ENCODE measurements around the gene TK1. TPM values are rescaled to one million over a fixed set of nuclear protein-coding genes. Genes with fewer than 3 reads are reported as not detected.

Gene TK1
- total RNA-seq, 1 donor from 2014 or later = 16.2 TPM

GRCh38 chr17:78184351-78184750 lies 2.5 kb downstream of the TK1 start:
- Mint-ChIP-seq H3K4me3 (ENCODE audit: unreplicated experiment) (no peak overlapping the region), H3K27me3 (ENCODE audit: unreplicated experiment) (no peaks in the 10 kb centered on the region), H3K4me1 (ENCODE audit: unreplicated experiment) (peaks cover 33% of the 10 kb centered on the region), H3K27ac (ENCODE audit: unreplicated experiment) (no peak overlapping the region), H3K9me3 (ENCODE audit: unreplicated experiment) (no peaks in the 10 kb centered on the region), H3K36me3 (ENCODE audit: unreplicated experiment) (no peaks in the 10 kb centered on the region)
- TF ChIP-seq, protein P1, sequence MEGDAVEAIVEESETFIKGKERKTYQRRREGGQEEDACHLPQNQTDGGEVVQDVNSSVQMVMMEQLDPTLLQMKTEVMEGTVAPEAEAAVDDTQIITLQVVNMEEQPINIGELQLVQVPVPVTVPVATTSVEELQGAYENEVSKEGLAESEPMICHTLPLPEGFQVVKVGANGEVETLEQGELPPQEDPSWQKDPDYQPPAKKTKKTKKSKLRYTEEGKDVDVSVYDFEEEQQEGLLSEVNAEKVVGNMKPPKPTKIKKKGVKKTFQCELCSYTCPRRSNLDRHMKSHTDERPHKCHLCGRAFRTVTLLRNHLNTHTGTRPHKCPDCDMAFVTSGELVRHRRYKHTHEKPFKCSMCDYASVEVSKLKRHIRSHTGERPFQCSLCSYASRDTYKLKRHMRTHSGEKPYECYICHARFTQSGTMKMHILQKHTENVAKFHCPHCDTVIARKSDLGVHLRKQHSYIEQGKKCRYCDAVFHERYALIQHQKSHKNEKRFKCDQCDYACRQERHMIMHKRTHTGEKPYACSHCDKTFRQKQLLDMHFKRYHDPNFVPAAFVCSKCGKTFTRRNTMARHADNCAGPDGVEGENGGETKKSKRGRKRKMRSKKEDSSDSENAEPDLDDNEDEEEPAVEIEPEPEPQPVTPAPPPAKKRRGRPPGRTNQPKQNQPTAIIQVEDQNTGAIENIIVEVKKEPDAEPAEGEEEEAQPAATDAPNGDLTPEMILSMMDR (IDR thresholded peaks at IDR 0.05) = no peak
- no peak for DNase-seq (ENCODE audit: extremely low spot score, unreplicated experiment)

DNA sequence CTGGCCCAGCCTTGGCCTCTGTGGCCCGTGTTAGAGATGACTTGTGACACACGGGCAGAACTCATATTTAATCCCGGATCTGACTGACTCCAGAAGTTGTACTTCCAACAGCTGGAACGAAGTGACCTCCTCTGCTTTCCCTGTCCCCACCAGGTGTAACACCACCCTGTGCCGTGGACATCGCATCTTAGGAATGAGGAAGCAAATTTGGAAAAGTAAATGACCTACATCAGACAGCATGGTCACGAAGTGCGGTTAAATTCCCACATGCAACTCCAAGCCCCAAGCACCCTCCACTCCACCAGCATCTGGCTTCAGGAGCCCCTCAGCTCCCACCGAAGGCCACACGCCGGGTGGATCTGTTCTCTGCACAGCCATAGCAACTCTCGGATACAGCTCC lies 2.9 kb downstream of the TK1 start:
- Mint-ChIP-seq H3K9me3 (ENCODE audit: unreplicated experiment) (no peaks in the 10 kb centered on the region), H3K36me3 (ENCODE audit: unreplicated experiment) (no peaks in the 10 kb centered on the region), H3K27ac (ENCODE audit: unreplicated experiment) (no peak overlapping the region), H3K4me1 (ENCODE audit: unreplicated experiment) (peaks cover 36% of the 10 kb centered on the region), H3K27me3 (ENCODE audit: unreplicated experiment) (no peaks in the 10 kb centered on the region), H3K4me3 (ENCODE audit: unreplicated experiment) (no peak overlapping the region)
- TF ChIP-seq, protein P1 (IDR thresholded peaks at IDR 0.05) = no peak
- no peak for DNase-seq (ENCODE audit: extremely low spot score, unreplicated experiment)

GRCh38 chr17:78182504-78182903 lies 4.3 kb downstream of the TK1 start:
- no peaks in the 10 kb centered on the region for H3K27me3 Mint-ChIP-seq (ENCODE audit: unreplicated experiment)

DNA sequence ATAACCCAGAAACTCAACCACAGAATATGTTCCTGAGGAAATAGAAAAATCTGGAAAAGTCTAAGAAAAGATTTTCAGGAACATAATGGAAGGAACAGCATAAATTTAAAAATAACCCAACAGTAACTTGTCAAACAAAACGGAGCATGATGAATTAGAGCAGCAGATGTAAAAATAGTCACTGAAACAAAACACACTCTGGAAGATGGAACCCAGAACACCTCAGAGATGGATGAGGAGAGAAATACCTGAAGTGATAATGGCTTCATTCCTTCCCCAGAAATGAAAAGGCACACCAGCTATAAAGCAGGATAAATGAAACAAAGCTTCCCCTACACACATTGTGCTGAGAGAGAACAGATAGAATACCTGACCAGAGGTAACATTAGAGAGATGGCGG lies 6.3 kb downstream of the TK1 start:
- no peaks in the 10 kb centered on the region for H3K27me3 Mint-ChIP-seq (ENCODE audit: unreplicated experiment)
- H3K9me3 Mint-ChIP-seq (ENCODE audit: unreplicated experiment) = no peaks in the 10 kb centered on the region
- no peak for DNase-seq (ENCODE audit: extremely low spot score, unreplicated experiment)
- no peaks in the 10 kb centered on the region for H3K36me3 Mint-ChIP-seq (ENCODE audit: unreplicated experiment)
- H3K4me3 Mint-ChIP-seq (ENCODE audit: unreplicated experiment) = no peak overlapping the region
- no peak overlapping the region for H3K27ac Mint-ChIP-seq (ENCODE audit: unreplicated experiment)
- peaks cover 27% of the 10 kb centered on the region for H3K4me1 Mint-ChIP-seq (ENCODE audit: unreplicated experiment)
- TF ChIP-seq, protein P1 (IDR thresholded peaks at IDR 0.05) = no peak

More at GRCh38 chr17:78182504-78182903, 4.3 kb downstream of the TK1 start:
- DNase-seq (ENCODE audit: extremely low spot score, unreplicated experiment) = no peak
- H3K9me3 Mint-ChIP-seq (ENCODE audit: unreplicated experiment) = no peaks in the 10 kb centered on the region
- peaks cover 32% of the 10 kb centered on the region for H3K4me1 Mint-ChIP-seq (ENCODE audit: unreplicated experiment)
- TF ChIP-seq, protein P1 (IDR thresholded peaks at IDR 0.05) = no peak
- no peak overlapping the region for H3K27ac Mint-ChIP-seq (ENCODE audit: unreplicated experiment)
- no peak overlapping the region for H3K4me3 Mint-ChIP-seq (ENCODE audit: unreplicated experiment)
- no peaks in the 10 kb centered on the region for H3K36me3 Mint-ChIP-seq (ENCODE audit: unreplicated experiment)

DNA sequence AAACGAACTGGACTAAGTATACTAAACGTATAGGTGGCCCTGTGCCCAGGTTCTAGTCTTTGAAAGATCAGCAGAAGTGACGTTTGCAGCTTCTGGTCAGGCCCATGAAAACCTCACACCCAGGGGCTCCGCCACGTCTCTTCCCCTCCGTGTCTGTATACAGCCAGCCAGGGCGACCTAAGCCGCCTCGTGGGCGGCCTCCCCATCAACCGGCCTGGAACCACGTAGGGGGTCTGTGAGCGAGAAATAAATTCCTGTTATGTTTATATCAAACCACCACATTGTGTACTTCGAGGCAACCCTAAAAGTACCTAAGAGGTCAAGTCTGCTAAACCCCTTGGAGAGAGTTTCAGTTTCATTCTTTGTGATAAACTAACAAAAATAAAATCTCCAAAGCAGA lies 6.8 kb downstream of the TK1 start:
- no peak overlapping the region for H3K27ac Mint-ChIP-seq (ENCODE audit: unreplicated experiment)
- H3K4me3 Mint-ChIP-seq (ENCODE audit: unreplicated experiment) = no peak overlapping the region
- no peaks in the 10 kb centered on the region for H3K27me3 Mint-ChIP-seq (ENCODE audit: unreplicated experiment)
- TF ChIP-seq, protein P1 (IDR thresholded peaks at IDR 0.05) = no peak
- no peaks in the 10 kb centered on the region for H3K36me3 Mint-ChIP-seq (ENCODE audit: unreplicated experiment)
- peaks cover 25% of the 10 kb centered on the region for H3K4me1 Mint-ChIP-seq (ENCODE audit: unreplicated experiment)
- no peaks in the 10 kb centered on the region for H3K9me3 Mint-ChIP-seq (ENCODE audit: unreplicated experiment)
- no peak for DNase-seq (ENCODE audit: extremely low spot score, unreplicated experiment)
